Hepatic stellate cell (primary cell): ENCODE measurements around the gene SP6.
A peak's percentile ranks its signal among the peaks of the same experiment; 100 is the strongest.

Experiments used
- DNase-seq: peaks from one replicate; pipeline ENCODE4 v3.0.0; 2011; ENCODE audit warnings: low spot score

SP6 gene

GRCh38 chr17:47836601-47837000, 14.4 kb downstream of the SP6 start:
- DNase-seq = no peak

GRCh38 chr17:47834756-47835155, 16.2 kb downstream of the SP6 start:
- DNase-seq = no peak

GRCh38 chr17:47831934-47832327, 19.0 kb downstream of the SP6 start:
- DNase-seq = no peak

GRCh38 chr17:47831003-47831933, 19.7 kb downstream of the SP6 start, which contains the start of the genes LRRC46 and MRPL10:
Gene LRRC46 (plus strand): TSS chr17:47831670. CDS start chr17:47831990, 320 bp downstream.
Gene MRPL10 (minus strand): TSS chr17:47831541. CDS start chr17:47831511, 30 bp downstream.
- peak; percentile 100 for DNase-seq

- no peak for DNase-seq
Observed at GRCh38 chr17:47830396-47831002, 20.5 kb downstream of the SP6 start.

GRCh38 chr17:47829870-47830269, 21.1 kb downstream of the SP6 start:
- DNase-seq = no peak

- no peak for DNase-seq
Observed at GRCh38 chr17:47823519-47823918, 27.4 kb downstream of the SP6 start.

- no peak for DNase-seq
Observed at GRCh38 chr17:47822785-47823184, 28.2 kb downstream of the SP6 start.

- peak; percentile 94 for DNase-seq
Observed at GRCh38 chr17:47821424-47822391, 29.3 kb downstream of the SP6 start, which contains the start of gene OSBPL7. Gene OSBPL7 (minus strand): TSS chr17:47821794. CDS start chr17:47820278, 1,516 bp downstream.

- DNase-seq = no peak
Observed at GRCh38 chr17:47821031-47821423, 29.9 kb downstream of the SP6 start.

GRCh38 chr17:47820033-47820789, 30.8 kb downstream of the SP6 start:
- DNase-seq = no peak

- no peak for DNase-seq
Observed at GRCh38 chr17:47819475-47819874, 31.5 kb downstream of the SP6 start.

GRCh38 chr17:47818002-47818695, 32.8 kb downstream of the SP6 start:
- no peak for DNase-seq

- DNase-seq = no peak
Observed at GRCh38 chr17:47816947-47817346, 34.0 kb downstream of the SP6 start.

GRCh38 chr17:47816111-47816735, 34.7 kb downstream of the SP6 start:
- DNase-seq = no peak

- DNase-seq = no peak
Observed at GRCh38 chr17:47815106-47815918, 35.7 kb downstream of the SP6 start.

- DNase-seq = no peak
Observed at GRCh38 chr17:47813512-47814031, 37.4 kb downstream of the SP6 start.

- no peak for DNase-seq
Observed at GRCh38 chr17:47813077-47813476, 37.9 kb downstream of the SP6 start.
